Fibroblast of skin of back (primary cell): ENCODE data around the gene E2F1.

Source experiments
- DNase-seq: peaks from one replicate; pipeline ENCODE4 v3.0.0-alpha.2; 2013

Gene E2F1

DNA sequence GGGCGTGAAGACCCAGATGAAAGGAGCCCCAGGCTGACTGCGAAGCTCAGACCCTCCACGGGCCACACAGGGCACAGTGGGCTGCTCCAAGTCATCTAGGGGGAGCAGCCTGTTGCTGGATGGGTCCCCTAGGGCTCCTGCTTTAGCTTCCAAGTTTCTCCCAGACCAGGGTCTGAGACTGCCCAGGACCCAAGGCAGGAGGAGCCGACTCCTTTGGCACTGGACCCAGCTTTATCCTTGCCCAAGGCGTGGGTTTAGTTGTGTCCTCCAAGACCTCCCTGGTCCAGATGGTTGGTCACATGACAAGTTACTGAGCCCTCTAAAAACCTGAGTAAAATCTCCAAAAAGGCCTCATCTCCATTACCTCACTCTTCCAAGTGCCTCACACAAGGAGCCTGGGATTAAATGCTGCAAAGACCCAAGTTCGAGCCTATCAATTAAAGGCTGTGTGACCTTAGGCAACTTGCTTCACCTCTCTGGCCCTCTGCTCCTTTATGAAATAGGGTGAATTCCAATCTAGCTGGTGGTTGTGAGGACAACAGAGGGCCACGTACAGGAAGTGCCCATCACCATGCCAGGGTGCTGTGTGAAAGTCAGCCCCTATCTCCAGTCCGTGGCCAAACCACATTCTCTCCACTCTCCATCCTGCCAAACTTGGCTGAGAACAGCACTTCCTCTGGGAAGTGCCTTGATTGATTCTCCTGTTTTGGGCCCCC is 14.5 kb downstream of the E2F1 start:
- DNase-seq = no peak

DNA sequence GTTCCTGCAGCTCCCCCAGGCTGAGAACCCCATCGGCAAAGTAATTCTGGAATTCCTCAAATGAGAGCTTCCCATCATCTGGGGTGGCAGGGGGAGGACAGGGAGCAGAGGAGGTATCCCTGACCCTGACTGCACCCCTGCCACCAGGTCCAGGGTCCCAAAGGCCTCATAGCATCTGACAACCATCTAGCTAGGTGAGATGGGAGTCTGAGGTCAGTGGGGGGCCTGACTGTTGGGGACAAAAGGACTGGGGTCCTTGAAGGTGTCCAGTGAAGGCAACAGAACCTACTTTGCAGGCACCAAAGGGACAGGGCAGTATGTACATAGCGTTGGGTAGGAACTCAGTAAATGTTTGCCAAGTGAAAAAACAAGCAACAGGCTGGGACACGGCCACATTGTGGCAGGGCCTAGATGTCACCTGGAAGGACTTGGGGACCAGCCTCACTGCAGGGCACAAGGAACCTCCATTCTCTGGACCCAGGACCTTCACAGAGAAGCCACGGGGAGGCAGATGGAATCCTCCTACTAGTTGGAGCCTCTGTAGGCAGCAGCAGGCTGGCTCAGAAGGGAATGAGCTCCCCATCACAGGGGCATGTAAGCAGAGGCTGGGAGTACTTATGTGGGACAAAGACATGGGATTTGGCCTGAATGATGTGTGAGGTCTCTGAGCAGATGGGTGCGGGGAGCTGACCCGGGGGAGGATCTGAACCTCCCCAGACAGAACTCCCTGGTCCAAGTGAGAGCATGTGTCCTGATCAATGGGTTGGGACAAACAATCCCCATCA is 15.3 kb downstream of the E2F1 start:
- DNase-seq = no peak

DNA sequence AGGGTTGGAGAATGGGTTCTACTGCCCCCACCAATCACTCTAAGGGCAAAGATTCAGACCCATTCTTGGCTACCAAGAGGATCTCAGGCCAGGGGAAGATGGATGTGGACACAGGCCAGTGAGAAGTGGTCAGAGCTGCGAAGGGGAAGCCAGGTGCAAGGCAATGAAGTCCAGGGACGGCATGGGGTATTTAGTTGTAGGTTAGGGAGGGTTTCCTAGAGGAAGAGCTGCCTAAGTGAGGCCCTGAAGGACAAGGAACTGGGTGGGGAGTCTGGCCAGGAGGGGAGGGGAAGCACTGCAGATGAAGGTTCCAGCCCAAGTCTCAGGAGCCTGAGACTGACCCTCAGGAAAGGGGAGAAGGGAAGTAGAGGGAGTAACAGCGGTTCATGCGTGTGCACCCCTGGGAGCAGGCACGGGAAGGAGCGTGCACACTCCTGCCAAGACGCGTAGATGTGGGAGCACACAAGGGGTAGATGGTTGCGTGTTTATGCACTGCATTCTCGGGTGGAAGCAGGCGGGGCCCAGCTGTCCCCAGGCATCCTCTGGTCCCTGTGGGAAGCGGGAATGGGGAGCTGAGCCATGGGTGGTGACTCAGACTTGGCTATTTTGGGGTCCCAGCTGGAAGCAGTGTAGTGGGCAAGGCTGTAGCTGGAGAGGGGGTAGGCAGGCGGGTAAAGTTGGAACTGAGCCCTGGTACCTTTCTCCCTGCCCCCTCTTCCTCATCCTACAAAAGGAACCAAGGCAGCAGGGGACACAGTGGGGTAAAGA is 16.1 kb downstream of the E2F1 start:
- no peak for DNase-seq

DNA sequence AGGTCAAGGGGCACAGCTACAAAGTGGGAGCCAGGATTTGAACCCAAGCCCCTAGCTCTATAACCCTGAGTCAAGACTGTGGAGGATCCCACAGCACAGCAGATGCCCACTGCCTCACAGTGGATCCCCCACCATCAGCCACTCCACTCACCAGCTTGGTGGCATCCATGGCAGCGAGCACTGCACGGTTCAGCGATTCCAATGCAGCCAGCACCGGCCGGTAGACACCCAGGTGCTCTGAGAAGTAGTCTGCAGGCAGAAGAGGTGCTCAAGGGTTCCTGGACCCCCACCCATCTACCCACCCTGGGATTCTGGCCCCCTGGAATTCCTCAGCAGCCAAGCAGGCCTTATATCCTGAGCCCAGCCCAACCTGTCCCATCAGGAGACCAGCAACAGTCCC is 17.0 kb downstream of the E2F1 start:
- DNase-seq = no peak

DNA sequence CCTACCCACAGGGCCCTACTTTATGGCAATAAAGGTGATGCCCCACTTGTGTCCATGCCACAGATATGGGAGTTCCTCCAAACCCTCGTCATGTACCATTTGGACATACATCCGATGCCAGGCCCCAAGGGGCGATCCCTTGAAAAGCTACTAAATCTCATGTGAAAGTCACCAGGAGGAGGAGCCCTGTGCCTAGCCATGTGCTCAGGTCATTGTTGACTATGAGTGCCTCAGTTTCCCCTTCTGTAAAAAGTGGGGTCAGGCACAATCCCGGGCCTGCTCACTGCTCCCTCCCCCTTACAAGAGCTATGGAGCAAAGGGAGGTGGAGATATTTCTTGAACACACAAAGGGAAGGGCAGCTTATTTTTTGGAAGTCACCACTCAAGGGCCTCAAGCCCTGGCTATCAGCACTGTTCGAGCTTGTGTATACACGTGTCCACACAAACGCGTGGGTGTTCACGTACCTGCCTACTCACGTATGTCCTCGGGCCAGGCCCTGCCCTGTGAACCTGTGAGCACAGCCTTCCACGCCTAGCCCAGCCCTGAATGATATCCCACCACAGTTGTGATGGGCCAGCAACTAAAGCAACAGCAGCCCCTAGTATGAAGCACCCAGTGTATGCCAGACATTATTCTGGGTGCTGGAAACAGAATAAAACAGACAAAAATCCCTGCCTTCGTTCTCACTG is 17.6 kb downstream of the E2F1 start:
- DNase-seq = no peak

DNA sequence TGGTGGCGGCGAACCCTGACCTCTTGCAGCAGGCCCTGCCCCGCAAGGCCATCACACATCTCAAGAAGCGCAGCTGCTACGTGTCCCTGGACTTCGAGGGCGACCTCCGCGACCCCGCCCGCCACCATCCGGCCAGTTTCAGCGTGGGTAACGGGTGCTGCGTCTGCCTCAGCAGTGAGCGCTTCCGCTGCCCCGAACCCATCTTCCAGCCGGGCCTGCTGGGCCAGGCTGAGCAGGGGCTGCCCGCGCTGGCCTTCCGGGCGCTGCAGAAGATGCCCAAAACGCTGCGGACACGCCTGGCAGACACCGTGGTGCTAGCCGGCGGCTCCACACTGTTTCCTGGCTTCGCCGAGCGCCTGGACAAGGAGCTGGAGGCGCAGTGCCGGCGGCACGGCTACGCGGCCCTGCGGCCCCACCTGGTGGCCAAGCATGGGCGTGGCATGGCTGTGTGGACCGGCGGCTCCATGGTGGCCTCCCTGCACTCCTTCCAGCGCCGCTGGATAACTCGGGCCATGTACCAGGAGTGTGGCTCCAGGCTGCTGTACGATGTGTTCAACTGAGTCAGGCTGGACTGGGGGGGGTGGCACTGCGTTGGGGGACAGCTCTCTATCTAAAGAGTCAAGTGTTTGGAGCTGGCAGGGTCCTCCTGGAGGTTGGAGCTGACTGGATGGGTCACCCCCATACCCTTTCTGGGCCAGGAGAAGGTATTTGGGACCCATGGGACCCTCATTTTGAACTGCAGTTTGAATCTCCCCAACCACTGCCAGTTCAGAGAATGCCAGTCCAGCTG is 18.3 kb downstream of the E2F1 start:
- peak; percentile 71 for DNase-seq

DNA sequence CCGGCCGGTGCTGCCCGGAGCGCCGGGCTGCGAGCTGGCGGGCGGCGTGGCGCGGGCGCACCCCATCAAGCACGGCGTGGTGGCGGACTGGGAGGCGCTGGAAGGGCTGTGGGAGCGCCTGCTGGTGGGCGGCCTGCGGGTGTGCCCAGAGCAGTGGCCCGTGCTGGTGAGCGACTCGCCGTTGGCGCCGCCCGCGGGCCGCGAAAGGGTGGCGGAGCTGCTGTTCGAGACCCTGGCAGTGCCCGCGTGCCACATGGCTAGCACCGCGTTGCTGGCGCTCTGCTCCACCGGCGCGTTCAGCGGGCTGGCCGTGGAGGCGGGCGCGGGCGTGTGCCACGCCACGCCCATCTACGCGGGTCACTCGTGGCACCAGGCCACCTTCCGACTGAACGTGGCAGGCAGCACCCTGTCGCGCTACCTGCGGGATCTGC is 18.9 kb downstream of the E2F1 start:
- no peak for DNase-seq

DNA sequence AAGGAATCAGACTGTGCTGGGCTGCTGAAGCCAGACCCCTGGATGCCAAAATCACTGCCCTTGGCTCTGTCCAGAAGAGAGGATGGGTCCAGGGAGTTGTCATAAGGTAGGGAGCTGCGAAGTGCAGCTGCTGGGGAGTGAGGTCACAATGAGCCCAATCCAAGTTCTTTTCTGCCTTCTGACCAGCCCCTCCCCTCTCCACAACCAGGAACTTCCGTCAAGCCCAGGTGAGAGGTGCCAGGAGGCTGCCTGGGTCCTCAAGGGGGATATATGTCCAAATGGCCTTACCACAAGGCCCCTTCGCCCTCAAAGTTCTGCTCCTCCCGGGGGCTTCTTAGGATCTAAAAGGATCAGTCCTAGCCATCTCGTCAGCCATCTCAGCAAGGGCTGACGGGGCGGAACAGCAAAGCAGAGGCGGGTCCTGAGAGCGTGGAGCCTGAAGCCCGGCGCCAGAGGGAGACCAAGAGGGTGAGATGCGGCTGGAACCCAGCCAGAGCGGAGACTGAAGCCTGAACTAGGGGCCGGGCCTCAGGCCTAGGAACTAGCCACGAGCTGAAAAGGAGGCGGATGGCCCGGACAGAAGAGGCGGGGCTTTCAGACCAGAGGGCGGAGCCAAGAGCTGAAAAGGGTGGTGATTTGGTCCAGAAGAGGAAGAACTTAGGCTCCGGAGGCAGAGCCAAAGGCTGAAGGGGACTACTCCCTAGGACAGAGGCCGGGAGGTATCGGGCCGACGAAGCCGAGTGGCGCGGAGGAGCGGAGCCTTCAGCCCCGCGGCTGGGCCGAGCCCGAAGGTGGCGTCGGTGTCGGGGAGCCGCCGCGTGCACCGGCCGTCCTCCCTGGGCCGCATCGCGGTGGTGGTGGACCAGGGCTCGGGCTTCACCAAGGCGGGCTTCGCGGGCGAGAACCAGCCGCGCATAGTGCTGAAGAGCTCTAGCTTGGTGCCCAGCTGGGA is 19.6 kb downstream of the E2F1 start, which contains the start of gene ACTL10:
Gene ACTL10 (plus strand): TSS at position 651 of the 952 bp plus-strand sequence. CDS start 555 bp downstream, outside the sequence.
- peak; percentile 98 for DNase-seq

DNA sequence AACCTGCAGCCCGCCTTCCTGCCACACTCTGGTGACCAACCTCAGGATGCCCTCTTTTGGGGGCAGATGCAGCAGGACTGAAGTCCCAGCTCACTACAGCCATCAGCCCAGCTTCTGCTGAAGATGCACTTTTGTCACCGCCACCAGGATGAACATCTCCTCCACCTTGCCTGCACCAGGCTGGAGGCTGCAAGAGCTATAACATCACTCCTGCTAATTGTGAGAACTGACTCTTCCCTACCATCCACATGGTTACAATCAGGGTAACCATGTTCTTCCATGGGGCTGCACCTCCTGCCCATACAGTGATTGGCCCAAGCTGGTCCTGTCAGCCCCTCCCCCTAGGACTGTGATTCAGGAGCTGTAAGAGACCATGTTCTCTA is 21.4 kb downstream of the E2F1 start:
- no peak for DNase-seq

DNA sequence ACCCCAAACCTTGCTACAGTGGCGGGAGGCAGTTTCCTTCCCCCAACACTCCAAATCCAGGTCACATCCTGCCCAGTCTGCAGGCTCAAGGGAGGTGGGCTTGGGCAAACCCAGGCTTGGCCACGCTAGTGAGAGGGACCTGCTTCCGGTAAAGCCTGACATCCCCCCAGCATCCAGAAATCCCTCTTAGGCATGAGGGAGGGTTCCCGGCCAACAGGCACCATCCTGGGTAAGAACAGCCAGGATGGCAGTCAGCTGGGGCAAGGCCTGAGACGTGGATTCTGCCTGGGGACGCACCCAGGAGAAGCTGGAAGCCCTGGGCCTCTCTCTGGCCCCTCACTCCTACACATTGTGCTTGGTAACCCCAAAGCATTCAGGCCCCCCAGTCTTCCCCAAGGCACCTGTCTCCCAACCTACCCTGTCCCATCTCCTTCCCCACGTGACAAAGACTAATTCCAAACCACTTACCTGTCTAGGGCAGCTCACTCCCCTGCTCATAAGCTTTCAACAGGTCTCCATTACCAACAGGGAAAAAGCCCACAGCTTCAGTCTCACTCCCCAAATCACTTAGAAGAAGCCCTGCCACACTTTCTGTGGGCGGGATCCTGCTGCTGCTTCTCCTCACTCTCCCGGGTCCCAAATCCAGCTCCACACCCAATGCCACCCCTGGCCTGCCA is 22.0 kb downstream of the E2F1 start:
- no peak for DNase-seq

DNA sequence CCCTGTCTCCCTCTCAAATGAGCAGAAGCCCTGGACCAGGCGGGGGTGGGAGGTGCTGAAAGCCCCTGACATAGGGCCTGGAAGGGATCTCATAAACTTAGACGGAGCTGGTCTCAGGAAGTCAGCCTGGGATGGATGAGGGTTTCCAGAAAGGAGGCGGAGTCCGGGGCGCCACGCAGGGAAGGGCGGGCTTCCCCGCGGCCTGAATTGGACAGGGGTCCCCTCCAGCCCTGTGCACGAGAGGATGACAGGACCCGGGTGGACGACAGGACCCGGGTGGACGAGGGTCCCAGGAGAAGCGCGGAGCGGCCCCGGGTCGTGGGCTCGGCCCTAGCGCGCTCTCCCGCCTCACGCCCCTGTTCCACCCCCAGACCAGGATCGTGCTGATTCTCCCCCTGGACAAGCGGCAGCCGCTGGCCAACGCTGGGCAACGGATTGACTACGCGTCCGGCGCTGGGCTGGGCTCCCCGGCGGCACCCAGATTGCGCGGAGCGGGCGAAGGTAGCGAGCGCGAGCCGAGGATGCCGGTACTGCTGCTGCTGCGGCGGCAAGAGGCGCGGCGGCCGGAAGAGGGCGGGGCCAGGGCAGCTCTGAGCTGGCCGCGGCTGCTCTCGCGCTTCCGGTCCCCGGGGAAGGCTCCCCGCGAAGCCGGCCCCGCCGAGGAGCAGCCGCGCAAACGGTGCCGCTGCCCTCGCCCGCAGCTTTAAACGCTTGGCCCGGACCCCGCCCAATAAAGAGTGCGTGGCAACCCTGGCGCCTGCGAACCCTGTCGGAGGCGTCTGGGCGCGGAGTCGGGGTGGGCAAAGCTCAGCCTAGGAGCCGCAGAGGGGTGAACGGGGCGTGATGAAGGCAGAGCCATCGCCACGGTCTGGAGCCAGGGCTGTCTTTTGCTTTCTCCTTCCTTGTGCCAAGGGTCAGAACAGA is 22.8 kb downstream of the E2F1 start:
- peak; percentile 77 for DNase-seq

DNA sequence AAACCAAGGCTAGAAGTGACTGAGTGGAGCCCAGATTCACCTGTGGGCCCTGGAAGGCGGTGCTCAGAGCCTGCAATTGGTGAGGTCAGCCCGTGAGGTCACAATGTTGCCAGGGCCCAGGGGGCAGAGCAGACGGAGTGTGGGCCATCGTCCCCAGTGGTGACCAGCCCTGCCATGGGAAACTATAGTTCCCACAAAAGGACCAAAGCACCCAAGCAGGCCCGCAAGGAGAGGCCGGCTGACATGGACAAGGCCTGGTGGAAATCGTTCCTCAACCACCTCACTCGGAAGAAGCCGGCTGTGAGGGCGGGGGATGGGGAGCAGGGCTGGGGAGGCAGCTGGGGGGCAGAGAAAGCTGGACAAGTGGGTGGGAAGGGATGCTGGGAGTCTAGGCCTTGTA is 24.0 kb downstream of the E2F1 start, which contains the start of gene C20orf144:
Gene C20orf144 (plus strand): TSS at position 156 of the 400 bp plus-strand sequence. CDS start 19 bp downstream, at position 175.
- no peak for DNase-seq

DNA sequence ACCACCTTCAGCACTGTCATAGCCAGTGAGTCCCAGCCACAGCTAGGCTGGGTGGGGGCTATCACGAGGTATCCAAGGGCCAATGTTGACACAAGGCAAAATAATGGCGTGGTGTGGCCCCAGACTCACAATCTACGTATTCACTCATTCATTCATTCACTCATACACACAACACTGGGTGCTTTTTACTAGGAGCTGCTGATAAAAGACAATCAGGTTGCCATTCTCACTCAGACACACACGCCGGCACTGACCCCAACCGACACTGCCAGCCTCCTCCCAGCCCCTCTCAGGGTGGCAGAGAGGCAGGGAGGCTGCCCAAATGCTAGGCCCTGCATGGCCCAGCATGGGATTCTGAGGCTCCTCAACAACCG is 25.5 kb downstream of the E2F1 start:
- no peak for DNase-seq

DNA sequence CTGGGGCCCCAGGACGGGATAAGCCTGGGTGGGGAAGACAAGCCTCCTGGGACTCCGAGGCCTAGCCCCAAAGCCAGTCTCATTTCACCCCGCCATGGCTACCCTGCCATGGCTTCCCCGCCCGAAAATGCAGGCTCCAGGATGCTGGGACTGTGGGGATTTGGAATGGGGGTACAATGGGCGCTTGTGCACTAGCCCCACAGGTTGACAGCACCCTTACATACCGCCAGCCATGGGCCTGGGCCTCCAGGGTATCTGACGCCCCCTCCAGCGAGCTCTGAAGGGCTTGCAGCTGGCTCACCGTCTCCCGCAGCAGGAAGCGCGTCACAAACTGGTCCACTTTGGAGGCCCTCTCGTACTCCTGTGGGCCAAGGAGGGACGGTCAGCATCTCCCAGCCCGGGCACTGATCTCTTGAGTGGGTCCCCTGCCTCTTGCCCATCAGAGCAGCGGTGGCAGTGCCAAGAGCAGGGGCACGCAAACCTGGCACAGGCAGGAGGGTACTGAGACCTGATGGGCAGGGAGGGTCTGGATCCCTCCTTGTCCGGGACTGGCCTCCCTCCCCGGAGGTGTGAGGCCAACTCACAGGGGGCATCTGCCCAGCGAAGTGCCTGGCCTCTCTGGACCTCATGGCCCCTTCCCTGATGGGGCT is 26.0 kb downstream of the E2F1 start:
- no peak for DNase-seq

DNA sequence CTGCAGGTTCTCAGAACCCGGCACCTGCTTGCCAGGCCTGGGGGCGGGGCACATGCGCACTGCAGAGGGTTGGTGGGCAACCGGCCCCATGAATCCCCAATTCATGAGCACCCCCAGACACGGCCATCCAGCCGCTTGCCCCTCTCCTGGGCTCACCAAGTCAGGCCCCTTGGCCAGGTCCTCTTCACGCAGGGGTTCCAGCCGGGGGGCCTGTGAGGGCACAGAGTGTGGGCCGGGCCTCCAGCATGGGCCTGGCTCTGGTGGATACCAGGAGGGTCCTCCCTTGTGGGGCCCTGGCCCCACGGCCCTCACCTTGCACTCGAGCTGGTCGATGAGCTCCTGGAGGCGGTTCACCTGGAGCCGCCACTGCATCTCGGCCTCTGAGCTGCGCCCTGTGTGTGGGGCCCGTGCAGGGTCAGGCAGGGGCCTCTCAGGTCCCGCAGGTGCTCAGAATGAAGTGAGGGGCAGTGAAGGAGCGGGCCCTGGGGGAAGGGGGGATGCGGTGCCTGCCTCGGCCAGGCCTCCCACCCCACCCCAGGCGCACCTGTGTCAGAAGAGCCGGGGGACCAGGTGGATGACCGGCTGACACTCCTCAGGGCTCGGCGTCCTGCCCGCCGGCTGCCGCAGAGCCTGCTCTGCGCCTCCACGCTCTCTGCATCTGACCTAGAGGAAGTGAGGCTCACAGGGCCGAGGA is 26.7 kb downstream of the E2F1 start:
- no peak for DNase-seq

DNA sequence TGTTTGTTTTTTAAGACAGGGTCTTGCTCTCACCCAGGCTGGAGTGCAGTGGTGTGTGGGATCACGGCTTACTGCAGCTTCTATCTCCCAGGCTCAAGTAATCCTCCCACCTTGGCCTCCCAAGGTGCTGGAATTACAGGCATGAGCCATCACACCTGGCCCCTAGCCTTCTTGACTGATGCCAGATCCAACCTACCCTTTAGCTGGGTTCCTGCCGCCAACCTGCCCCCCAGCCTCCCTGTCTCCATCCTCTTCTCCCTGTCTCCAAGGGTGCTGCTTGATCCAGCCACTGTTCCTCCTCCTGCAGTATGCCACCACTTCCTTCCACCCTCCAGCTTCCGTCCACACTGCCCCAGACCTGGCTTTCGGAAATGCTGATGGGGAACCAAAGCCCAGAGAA is 27.3 kb downstream of the E2F1 start:
- no peak for DNase-seq

DNA sequence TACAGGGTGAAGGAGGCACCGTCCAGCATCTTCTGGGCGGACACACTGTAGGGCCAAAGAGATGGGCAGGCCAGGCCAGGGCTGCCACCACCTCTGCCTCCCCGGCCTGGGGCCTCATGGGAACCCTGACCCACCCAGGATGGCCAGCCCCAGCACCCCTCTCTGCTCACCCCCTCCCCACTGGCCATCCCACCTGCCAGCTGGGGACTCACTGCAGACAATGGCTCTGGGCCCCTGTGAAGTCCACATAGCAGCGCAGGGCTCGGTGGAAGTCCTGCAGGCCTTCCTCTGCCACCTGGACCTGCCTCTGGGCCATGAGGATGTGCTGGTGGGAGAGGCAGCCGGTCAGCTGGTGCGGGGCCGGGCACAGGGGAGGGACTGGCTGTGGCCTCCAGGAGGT is 27.7 kb downstream of the E2F1 start:
- DNase-seq = no peak

DNA sequence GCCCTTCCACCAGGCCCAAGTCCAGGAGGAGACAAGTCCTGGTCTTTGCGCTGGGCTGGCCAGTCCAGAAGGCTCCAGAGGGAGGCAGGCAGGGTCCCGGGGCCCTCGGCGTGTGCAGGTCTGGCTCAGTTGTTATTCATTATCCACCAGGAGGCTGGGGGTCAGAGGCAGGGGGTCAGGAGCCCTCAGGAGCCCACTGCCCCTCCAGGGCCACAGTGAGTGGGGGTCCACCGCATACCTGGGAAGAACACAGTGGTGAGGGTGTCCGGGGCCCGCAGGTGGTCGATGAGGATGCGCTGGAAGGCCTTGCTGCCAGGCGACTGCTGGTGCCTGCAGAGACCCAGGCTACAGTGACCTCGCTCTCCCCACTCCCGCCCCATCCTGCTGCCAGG is 28.5 kb downstream of the E2F1 start:
- DNase-seq = no peak
